ENCODE measurements around the gene NADK2. TPM values are rescaled to one million over a fixed set of nuclear protein-coding genes. Genes with fewer than 3 reads are reported as not detected.

The NADK2 gene
- total and polyA plus RNA-seq, 10 of the 15 experiments (the other 5 are each of a cell fraction or from before 2014, with no cell fraction given): 2.4 to 9.0 (median 6.3) TPM

DNA sequence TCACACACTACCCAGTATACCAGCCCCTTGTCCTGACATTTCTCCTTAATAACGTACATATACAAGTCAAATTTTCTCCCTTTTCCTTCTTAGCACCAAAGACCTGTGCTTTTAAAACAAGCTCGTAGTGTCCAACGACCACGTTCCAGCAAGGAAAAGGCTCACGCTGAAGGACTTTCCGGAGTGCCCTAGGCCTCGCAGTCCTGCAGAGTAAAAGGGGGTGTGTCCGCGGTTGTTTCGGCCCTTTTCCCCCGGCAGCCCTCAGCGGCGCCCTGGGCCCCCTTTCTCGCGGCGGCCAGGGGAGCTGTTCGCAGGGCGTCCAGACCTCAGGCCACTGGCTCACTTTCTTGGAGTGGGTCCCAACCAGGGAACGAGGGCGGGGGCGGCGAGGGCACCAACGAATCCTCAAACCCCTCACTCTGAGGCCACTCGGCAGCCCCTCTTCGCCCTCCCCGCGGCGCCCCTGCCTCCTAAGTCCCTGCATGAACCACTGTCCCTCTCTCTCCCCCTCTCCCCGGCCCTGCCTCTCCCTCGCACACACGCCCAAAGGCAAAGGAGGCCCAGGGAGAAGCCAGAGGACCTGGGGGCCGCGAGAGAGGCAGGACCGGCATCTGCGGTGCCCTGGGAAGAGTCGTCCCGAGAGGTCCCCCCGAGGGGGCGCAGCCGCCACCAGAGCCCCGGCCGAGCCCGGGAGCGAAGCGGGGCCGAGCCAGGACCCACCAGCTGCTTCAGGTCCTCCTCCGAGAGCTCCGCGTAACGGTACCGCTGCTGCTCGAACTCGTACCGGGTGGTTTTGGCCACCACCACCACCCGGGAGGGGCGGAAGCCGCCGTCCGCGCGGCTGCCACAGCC, 720 bp downstream of the NADK2 start:
- no peaks in the 10 kb centered on the region for H3K9me3 ChIP-seq (replicated peaks; ENCODE audit: control insufficient read depth, insufficient read depth, low read length)
- ChIA-PET SMC1A (ENCODE audit: uncharacterized antibody, unreplicated experiment) (interaction anchor here (0.7 to 2.4 kb wide), 9 partner anchors 9 to 1330 kb away, joined by 3 to 11 read pairs (median 4); no protein-coding TSS in a partner anchor), POLR2A (interaction anchor here (1.0 to 1.5 kb wide), 4 partner anchors 12 to 459 kb away, joined by 3 to 9 read pairs (median 3); no protein-coding TSS in a partner anchor), CTCF (interaction anchor here (0.7 to 7.4 kb wide), 18 partner anchors 10 to 450 kb away, joined by 3 to 47 read pairs (median 6); partner anchors contain the start of gene LMBRD2), RAD21 (ENCODE audit: unreplicated experiment) (interaction anchor here (1.0 to 4.8 kb wide), 9 partner anchors 19 to 630 kb away, joined by 3 to 21 read pairs (median 4); partner anchors contain the start of gene LMBRD2)
- FAIRE-seq (peak; percentile 54), DNase-seq (ENCODE audit: low read depth, low spot score) (no peak), ATAC-seq (peak; percentile 63)
- peak overlapping the region; percentile 97 for H3K4me3 ChIP-seq
- H3K9ac ChIP-seq (ENCODE audit: control insufficient read depth, insufficient read depth, low read length): peak overlapping the region; percentile 64
- no peaks in the 10 kb centered on the region for H3K36me3 ChIP-seq (ENCODE audit: control insufficient read depth in 2 of 2, insufficient read depth in 2 of 2, low read length in 1 of 2)
- 3% methylated on average over 58 of the region's 61 CpGs for WGBS (ENCODE audit: insufficient coverage, insufficient replicate concordance, low lambda C conversion rate, missing lambda C conversion rate)
- no peaks in the 10 kb centered on the region for H3K27me3 ChIP-seq (replicated peaks in 1 of 2; ENCODE audit: control insufficient read depth in 2 of 2, insufficient read depth in 2 of 2, low read length in 1 of 2)
- peak overlapping the region; percentile 89 for H3K4me2 ChIP-seq (ENCODE audit: control insufficient read depth, insufficient read depth)
- peaks cover 1% of the 10 kb centered on the region; the same call in 1 of the 2 replicates for H3K79me2 ChIP-seq (ENCODE audit: control insufficient read depth, insufficient read depth, low read length)
- H3K27ac ChIP-seq (ENCODE audit: control insufficient read depth, insufficient read depth): peak overlapping the region; percentile 59
- in situ Hi-C loops (cut with MboI): loop anchor here (10.0 kb wide), 1 partner anchor 454 kb away; no protein-coding TSS in a partner anchor
- intact Hi-C loops (cut with micrococcal nuclease; ENCODE audit: unreplicated experiment): loop anchor here (5.0 kb wide), 2 partner anchors 64 to 451 kb away; no protein-coding TSS in a partner anchor
- BruUV-seq (replicated peaks): no TSS peak
- H2AFZ ChIP-seq (ENCODE audit: control insufficient read depth, low read depth, low read length): peak overlapping the region; percentile 91
- peak; percentile 19; the same call in 1 of the 2 replicates for TF ChIP-seq YY1 (IDR thresholded peaks at IDR 0.05; ENCODE audit: low read depth, low read length)
- peak; percentile 40; the same call in 1 of the 2 replicates for TF ChIP-seq MXI1 (IDR thresholded peaks at IDR 0.05; ENCODE audit: low read depth, low read length)
- TF ChIP-seq, protein P1, sequence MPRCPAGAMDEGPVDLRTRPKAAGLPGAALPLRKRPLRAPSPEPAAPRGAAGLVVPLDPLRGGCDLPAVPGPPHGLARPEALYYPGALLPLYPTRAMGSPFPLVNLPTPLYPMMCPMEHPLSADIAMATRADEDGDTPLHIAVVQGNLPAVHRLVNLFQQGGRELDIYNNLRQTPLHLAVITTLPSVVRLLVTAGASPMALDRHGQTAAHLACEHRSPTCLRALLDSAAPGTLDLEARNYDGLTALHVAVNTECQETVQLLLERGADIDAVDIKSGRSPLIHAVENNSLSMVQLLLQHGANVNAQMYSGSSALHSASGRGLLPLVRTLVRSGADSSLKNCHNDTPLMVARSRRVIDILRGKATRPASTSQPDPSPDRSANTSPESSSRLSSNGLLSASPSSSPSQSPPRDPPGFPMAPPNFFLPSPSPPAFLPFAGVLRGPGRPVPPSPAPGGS (IDR thresholded peaks at IDR 0.05; ENCODE audit: borderline replicate concordance, insufficient read depth, low read depth, low read length, poor library complexity, severe bottlenecking): no peak
- TF ChIP-seq ASH2L (IDR thresholded peaks at IDR 0.05; ENCODE audit: borderline replicate concordance, low read depth): 0 out of 2 replicates have a peak, but pooled peaks have one; percentile 34
- TF ChIP-seq POLR2A (IDR thresholded peaks at IDR 0.05; ENCODE audit: low read depth, low read length): peak; percentile 36; the same call in 1 of the 2 replicates
- no peak for TF ChIP-seq YBX1 (IDR thresholded peaks at IDR 0.05)
- peak in 1 of 3 experiments; percentile 6; a peak in 1 of 6 replicates for TF ChIP-seq CTCF (IDR thresholded peaks at IDR 0.05 in 2 of 3, conservative IDR thresholded peaks at IDR 0.05 in 1 of 3; ENCODE audit: control insufficient read depth in 2 of 3, extremely low read depth in 1 of 3, insufficient read depth in 1 of 3, low read depth in 3 of 3, low read length in 3 of 3)
- no peak for TF ChIP-seq EP300 (IDR thresholded peaks at IDR 0.05; ENCODE audit: borderline replicate concordance in 1 of 2, control insufficient read depth in 1 of 2, low read depth in 2 of 2, low read length in 2 of 2)
- H3K4me1 ChIP-seq (ENCODE audit: control insufficient read depth, insufficient read depth, low read length): peaks cover 19% of the 10 kb centered on the region
- no peaks in the 10 kb centered on the region for H4K20me1 ChIP-seq (ENCODE audit: control insufficient read depth, insufficient read depth)
